H1 (cell line): ENCODE results near the gene CTNND2. TPM values are rescaled to one million over a fixed set of nuclear protein-coding genes. Genes with fewer than 3 reads are reported as not detected.

ENCODE experiments used
- CTCF ChIA-PET: fragments of 300-600 bp; sonication (Branson Sonifier 250); formaldehyde crosslinking; loops from one replicate; lab custom pipeline; 2021; ENCODE audit not compliant: partially characterized antibody; lab: Charles Lee
- POLR2A ChIA-PET: fragments of 300-600 bp; sonication (Branson Sonifier 250); formaldehyde crosslinking; loops from one replicate; lab custom pipeline; 2021; ENCODE audit warnings: inconsistent platforms; ENCODE audit not compliant: partially characterized antibody; lab: Charles Lee
- DNase-seq, 2 experiments: peaks; one replicate each; pipeline versions ENCODE4 v3.0.0 to v3.0.0-alpha.2; 2010 to 2022; ENCODE audit warnings: low spot score in 2 of 2, low read depth in 1 of 2, mixed read lengths in 1 of 2
- FAIRE-seq: peaks from 2 replicates; lab custom pipeline; 2011; peaks lifted over from hg19 to GRCh38; lab: Jason Lieb, UNC
- H2AFZ ChIP-seq: 2 replicates; pipeline ENCODE4 v1.8.1; 2012; ENCODE audit warnings: low read length, inconsistent platforms
- H2AK5ac ChIP-seq: 2 replicates; pipeline ENCODE4 v1.6.1; 2013; ENCODE audit warnings: low read depth, low read length
- H2BK120ac ChIP-seq: replicated peaks from 2 replicates; pipeline ENCODE3; 2013; ENCODE audit warnings: low read depth, low read length, inconsistent platforms
- H2BK12ac ChIP-seq: 2 replicates; pipeline ENCODE4 v1.6.1; 2013; ENCODE audit warnings: low read depth, low read length
- H2BK15ac ChIP-seq: 2 replicates; pipeline ENCODE4 v1.6.1; 2013; ENCODE audit warnings: low read length
- H2BK20ac ChIP-seq: 2 replicates; pipeline ENCODE4 v1.6.1; 2013; ENCODE audit warnings: low read length
- H2BK5ac ChIP-seq: 2 replicates; pipeline ENCODE4 v1.6.1; 2013; ENCODE audit warnings: low read depth, low read length
- H3K14ac ChIP-seq: 2 replicates; pipeline ENCODE4 v1.6.1; 2013; ENCODE audit warnings: inconsistent platforms; ENCODE audit not compliant: insufficient read length
- H3K18ac ChIP-seq: 2 replicates; pipeline ENCODE4 v1.6.1; 2013; ENCODE audit warnings: low read length; ENCODE audit errors: extremely low read depth
- H3K23ac ChIP-seq: 2 replicates; pipeline ENCODE4 v1.6.1; 2013; ENCODE audit warnings: inconsistent platforms; ENCODE audit not compliant: insufficient read length
- H3K23me2 ChIP-seq: 2 replicates; pipeline ENCODE4 v1.6.1; 2013; ENCODE audit warnings: low read depth, low read length
- H3K27ac ChIP-seq: 2 replicates; pipeline ENCODE4 v1.6.1; 2011; ENCODE audit warnings: low read depth, low read length, inconsistent platforms
- H3K27me3 ChIP-seq, 4 experiments: replicated peaks in 1 of 4; 1 replicate in 1 of 4; 2 replicates in 3 of 4; pipeline versions ENCODE4 v1.6.1 to v1.8.1; 2011 to 2013; ENCODE audit warnings: low read length in 3 of 4, mild to moderate bottlenecking in 3 of 4, inconsistent platforms in 2 of 4, mixed read lengths in 2 of 4, moderate library complexity in 1 of 4; ENCODE audit not compliant: control insufficient read depth in 3 of 4, insufficient read depth in 3 of 4; ENCODE audit errors: extremely low read depth in 1 of 4
- H3K36me3 ChIP-seq, 4 experiments: 2 replicates each; pipeline versions ENCODE4 v1.6.1 to v1.8.1; 2011 to 2013; ENCODE audit warnings: mild to moderate bottlenecking in 4 of 4, low read length in 3 of 4, moderate library complexity in 2 of 4, control low read depth in 1 of 4, inconsistent platforms in 1 of 4; ENCODE audit not compliant: insufficient read depth in 4 of 4, control insufficient read depth in 2 of 4
- H3K4ac ChIP-seq: replicated peaks from 2 replicates; pipeline ENCODE3; 2013; ENCODE audit warnings: low read length, low read depth, mixed read lengths, inconsistent platforms; ENCODE audit not compliant: insufficient read length
- H3K4me1 ChIP-seq, 4 experiments: replicated peaks in 1 of 4; 1 replicate in 1 of 4; 2 replicates in 3 of 4; pipeline versions ENCODE4 v1.6.1 to v1.8.1; 2011 to 2013; ENCODE audit warnings: low read length in 3 of 4, inconsistent platforms in 2 of 4, mixed read lengths in 1 of 4; ENCODE audit not compliant: insufficient read depth in 4 of 4, control insufficient read depth in 3 of 4
- H3K4me2 ChIP-seq, 2 experiments: 2 replicates each; pipeline versions ENCODE4 v1.6.1 to v1.8.1; 2011 to 2013; ENCODE audit warnings: low read depth in 2 of 2, low read length in 2 of 2, control low read depth in 1 of 2, inconsistent platforms in 1 of 2, mild to moderate bottlenecking in 1 of 2; ENCODE audit not compliant: insufficient read depth in 1 of 2
- H3K4me3 ChIP-seq, 4 experiments: fragments of 200-600, 300-600 bp in 1 of 4; sonication (generic), shearing (Covaris generic), sonication (Bioruptor Twin) in 1 of 4; 2 replicates each; pipeline versions ENCODE4 v1.5.1 to v1.8.1; 2011 to 2016; ENCODE audit warnings: low read length in 4 of 4, low read depth in 3 of 4, control low read depth in 2 of 4, inconsistent platforms in 2 of 4, mild to moderate bottlenecking in 2 of 4, mixed read lengths in 1 of 4, moderate library complexity in 1 of 4; ENCODE audit not compliant: insufficient read depth in 2 of 4; ENCODE audit errors: extremely low read depth in 1 of 4
- H3K56ac ChIP-seq: replicated peaks from 2 replicates; pipeline ENCODE3; 2013; ENCODE audit warnings: low read depth, mild to moderate bottlenecking, mixed read lengths, low read length, inconsistent platforms; ENCODE audit not compliant: insufficient read length
- H3K79me1 ChIP-seq: 2 replicates; pipeline ENCODE4 v1.6.1; 2013; ENCODE audit warnings: low read depth, low read length, control low read depth
- H3K79me2 ChIP-seq, 2 experiments: 2 replicates each; pipeline versions ENCODE4 v1.6.1 to v1.8.1; 2012 to 2013; ENCODE audit warnings: low read length in 2 of 2, mild to moderate bottlenecking in 2 of 2, inconsistent platforms in 1 of 2; ENCODE audit not compliant: insufficient read depth in 2 of 2, control insufficient read depth in 1 of 2
- H3K9ac ChIP-seq, 4 experiments: replicated peaks in 1 of 4; 1 replicate in 1 of 4; 2 replicates in 3 of 4; pipeline versions ENCODE4 v1.6.1 to v1.8.1; 2011 to 2013; ENCODE audit warnings: low read depth in 3 of 4, low read length in 3 of 4, control low read depth in 2 of 4, mild to moderate bottlenecking in 2 of 4, moderate library complexity in 2 of 4, inconsistent platforms in 1 of 4; ENCODE audit errors: extremely low read depth in 1 of 4
- H3K9me3 ChIP-seq, 2 experiments: 2 replicates each; pipeline versions ENCODE4 v1.6.1 to v1.8.1; 2012 to 2013; ENCODE audit warnings: mild to moderate bottlenecking in 2 of 2, moderate library complexity in 2 of 2, control low read depth in 1 of 2, inconsistent platforms in 1 of 2, low read depth in 1 of 2, low read length in 1 of 2, mixed read lengths in 1 of 2; ENCODE audit not compliant: insufficient read depth in 2 of 2
- H4K20me1 ChIP-seq, 2 experiments: replicated peaks in 1 of 2; 2 replicates each; pipeline versions ENCODE3 to v1.8.1; 2011 to 2013; ENCODE audit warnings: inconsistent platforms in 2 of 2, low read length in 2 of 2, mild to moderate bottlenecking in 1 of 2; ENCODE audit not compliant: insufficient read depth in 2 of 2, control insufficient read depth in 1 of 2
- H4K5ac ChIP-seq: 2 replicates; pipeline ENCODE4 v1.6.1; 2013; ENCODE audit warnings: low read length, low read depth, mixed read lengths, inconsistent platforms; ENCODE audit not compliant: insufficient read length
- H4K8ac ChIP-seq: 2 replicates; pipeline ENCODE4 v1.8.0; 2013; ENCODE audit warnings: mild to moderate bottlenecking, moderate library complexity, low read length, inconsistent platforms; ENCODE audit not compliant: insufficient read depth; ENCODE audit errors: extremely low read depth
- H4K91ac ChIP-seq: replicated peaks from 2 replicates; pipeline ENCODE3; 2013; ENCODE audit warnings: low read length, mixed read lengths, inconsistent platforms; ENCODE audit not compliant: insufficient read length
- CBX5 ChIP-seq: fragments of 300-800, 300-1000 bp; sonication (generic); IDR thresholded peaks from 2 replicates; pipeline ENCODE4 v1.7.1; 2016; ENCODE audit warnings: antibody characterized with exemption, low read length, low read depth
- CHD1 ChIP-seq: IDR thresholded peaks from 2 replicates; pipeline ENCODE4 v1.6.1; 2012; ENCODE audit warnings: low read depth, low read length, improper control_type of control experiment
- CREB1 ChIP-seq: IDR thresholded peaks from 2 replicates; pipeline ENCODE4 v1.6.1; 2012; ENCODE audit warnings: inconsistent platforms
- SIX5 ChIP-seq: IDR thresholded peaks from 2 replicates; pipeline ENCODE4 v1.6.1; 2011; ENCODE audit warnings: mild to moderate bottlenecking, low read depth, low read length
- WGBS, 2 experiments: shearing (Covaris generic) in 1 of 2; methylation state at CpG; one replicate each; pipeline versions ENCODE4 v1.1.6 to v1.1.7; 2013 to 2015; ENCODE audit warnings: low lambda C conversion rate in 2 of 2, mixed read lengths in 2 of 2, inconsistent platforms in 1 of 2, low coverage in 1 of 2, missing lambda C conversion rate in 1 of 2; ENCODE audit not compliant: insufficient replicate concordance in 2 of 2, insufficient coverage in 1 of 2, insufficient read length in 1 of 2; ENCODE audit errors: extremely low coverage in 1 of 2, missing lambda C conversion rate in 1 of 2; 5-methylcytosine and 5-hydroxymethylcytosine counted together
- polyA plus RNA-seq, 7 experiments: library from polyadenylated mRNA; depleted of rRNA in 3 of 7; stranded (reverse) in 5 of 7; unstranded in 2 of 7; fragments of >200 nt in 5 of 7; fragments of 200-250 nt in 2 of 7; gene quantifications; 1 replicate in 5 of 7; 2 replicates in 1 of 7; 4 replicates in 1 of 7; pipeline versions ENCODE4 v1.2.1 to v1.2.3, GENCODE V29; 2011 to 2013; ENCODE audit warnings: missing spikeins in 2 of 7, mixed read lengths in 2 of 7
- total RNA-seq: library from RNA; stranded (reverse); fragmentation: NEBNext Ultra II Directional; extraction: Animal tissue kit (Norgen Biotek cat#: 25700); gene quantifications from 2 replicates; pipeline ENCODE4 v1.2.1, GENCODE V29; 2021

The CTNND2 gene
- total and polyA plus RNA-seq, 2 of the 8 experiments (the other 6 are each of a cell fraction or from before 2014, with no cell fraction given): 7.4 to 14.2 TPM

GRCh38 chr5:11261241-11261640 is 643.0 kb downstream of the CTNND2 start:
- Histone ChIP-seq H3K36me3 (no peaks in the 10 kb centered on the region), H3K9me3 (no peaks in the 10 kb centered on the region)

More at GRCh38 chr5:11261241-11261640, 643.0 kb downstream of the CTNND2 start:
- Histone ChIP-seq H3K79me2 (no peaks in the 10 kb centered on the region), H3K56ac (no peak overlapping the region), H2AK5ac (no peak overlapping the region), H2AFZ (no peak overlapping the region), H2BK20ac (no peak overlapping the region), H3K27me3 (no peaks in the 10 kb centered on the region), H2BK5ac (no peak overlapping the region), H3K4ac (no peak overlapping the region), H2BK12ac (no peak overlapping the region), H4K91ac (no peak overlapping the region), H4K8ac (no peak overlapping the region), H3K27ac (no peak overlapping the region), H2BK15ac (no peak overlapping the region), H3K14ac (no peak overlapping the region), H3K23me2 (no peaks in the 10 kb centered on the region), H3K23ac (no peak overlapping the region), H3K9ac (no peak overlapping the region), H3K4me1 (no peaks in the 10 kb centered on the region), H3K79me1 (no peaks in the 10 kb centered on the region), H2BK120ac (no peak overlapping the region), H3K18ac (no peak overlapping the region), H4K5ac (no peak overlapping the region), H4K20me1 (no peaks in the 10 kb centered on the region), H3K4me3 (no peak overlapping the region), H3K4me2 (no peak overlapping the region)
- TF ChIP-seq CREB1 (no peak), SIX5 (no peak), CBX5 (no peak), CHD1 (no peak)
- POLR2A ChIA-PET: interaction anchor here (0.8 kb wide), 1 partner anchor 9 kb away, joined by 3 read pairs; no protein-coding TSS in a partner anchor
- FAIRE-seq: no peak
- CTCF ChIA-PET: no interaction called here
- DNase-seq: no peak
- 89% methylated on average over 6 of the region's 6 CpGs; no CpG with 5 or more reads in 1 of the 2 experiments for WGBS, 2 experiments
